ENCODE data around the gene RHCE.
A peak's percentile ranks its signal among the peaks of the same experiment; 100 is the strongest.
"Not testable (repeated sequence)": the region's sequence is repeated elsewhere in the genome, so short reads cannot be mapped to it uniquely, and the experiment has no call there.

RHCE gene

DNA sequence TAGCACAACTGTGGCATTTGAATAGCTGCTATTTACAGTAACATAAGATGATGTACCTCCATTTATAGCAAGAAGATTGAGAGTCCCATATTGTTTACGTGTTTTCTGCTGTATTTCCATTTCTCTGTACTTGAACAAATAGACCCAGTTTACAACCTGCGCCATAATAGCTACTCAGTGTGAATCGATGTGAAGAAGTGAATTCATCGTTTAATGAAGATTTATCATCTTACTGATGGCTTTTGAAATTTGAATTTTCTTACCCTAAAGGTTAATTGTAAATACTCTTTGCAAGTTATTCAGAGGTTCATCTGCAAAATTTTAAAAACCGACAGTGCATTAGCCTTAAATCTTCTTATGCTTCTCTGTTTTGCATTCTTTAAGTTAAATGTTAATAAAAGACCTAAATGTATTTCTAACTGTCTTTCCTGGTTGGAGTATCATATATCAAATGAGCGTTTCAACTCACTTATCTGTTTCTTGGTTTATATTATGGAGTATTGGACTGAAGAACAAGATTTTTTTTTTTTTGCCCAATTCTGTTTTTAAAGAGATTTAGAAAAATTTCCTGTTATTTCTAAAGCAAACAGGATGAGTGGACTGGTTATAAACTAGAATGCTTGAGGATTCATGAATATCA, 12.2 kb upstream of the RHCE start:
- no peak for DNase-seq

DNA sequence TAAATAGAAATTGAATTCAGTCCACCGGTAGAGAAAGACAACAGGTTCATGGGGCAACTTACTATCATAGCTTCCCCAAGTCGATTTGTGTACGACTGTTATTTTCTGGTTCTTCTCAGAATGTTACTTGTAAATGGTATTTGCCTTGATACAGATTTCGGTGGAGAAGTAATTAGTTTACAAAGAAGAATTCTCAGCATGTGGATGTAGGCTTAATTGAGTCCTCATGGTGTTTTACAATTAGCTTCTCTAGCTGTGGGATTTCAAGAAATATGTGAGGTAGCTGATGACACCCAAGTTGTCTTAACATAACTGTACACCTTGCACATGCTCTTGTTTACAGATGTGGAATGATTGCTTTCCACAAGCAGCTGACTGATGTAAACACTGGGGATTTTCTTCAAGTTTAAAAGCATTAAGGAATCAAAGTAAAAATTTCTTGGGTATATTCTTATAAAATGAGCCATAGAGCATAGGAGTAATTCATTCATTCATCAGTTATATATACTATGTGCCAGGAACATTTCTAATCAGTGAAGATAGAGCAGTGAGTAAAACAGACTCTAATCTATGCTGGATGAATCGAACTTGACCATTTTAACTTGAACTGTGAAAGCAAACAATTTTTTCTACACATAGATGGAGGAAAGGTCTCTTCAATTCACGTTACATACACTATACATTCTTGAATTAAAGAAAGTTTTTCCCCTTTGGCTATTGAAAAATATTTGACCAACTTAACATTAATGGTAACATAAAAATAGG, 11.5 kb upstream of the RHCE start:
- no peak for DNase-seq

- DNase-seq, result no peak
These were observed 10.6 kb upstream of the RHCE start for GRCh38 chr1:25430967-25431881.

- peak; percentile 98 for DNase-seq
These were observed 9.7 kb upstream of the RHCE start, which contains the start of gene MACO1 for GRCh38 chr1:25430073-25430966. TSS of gene MACO1 (plus strand) at chr1:25430897. CDS start at chr1:25431099, 202 bp downstream.

DNA sequence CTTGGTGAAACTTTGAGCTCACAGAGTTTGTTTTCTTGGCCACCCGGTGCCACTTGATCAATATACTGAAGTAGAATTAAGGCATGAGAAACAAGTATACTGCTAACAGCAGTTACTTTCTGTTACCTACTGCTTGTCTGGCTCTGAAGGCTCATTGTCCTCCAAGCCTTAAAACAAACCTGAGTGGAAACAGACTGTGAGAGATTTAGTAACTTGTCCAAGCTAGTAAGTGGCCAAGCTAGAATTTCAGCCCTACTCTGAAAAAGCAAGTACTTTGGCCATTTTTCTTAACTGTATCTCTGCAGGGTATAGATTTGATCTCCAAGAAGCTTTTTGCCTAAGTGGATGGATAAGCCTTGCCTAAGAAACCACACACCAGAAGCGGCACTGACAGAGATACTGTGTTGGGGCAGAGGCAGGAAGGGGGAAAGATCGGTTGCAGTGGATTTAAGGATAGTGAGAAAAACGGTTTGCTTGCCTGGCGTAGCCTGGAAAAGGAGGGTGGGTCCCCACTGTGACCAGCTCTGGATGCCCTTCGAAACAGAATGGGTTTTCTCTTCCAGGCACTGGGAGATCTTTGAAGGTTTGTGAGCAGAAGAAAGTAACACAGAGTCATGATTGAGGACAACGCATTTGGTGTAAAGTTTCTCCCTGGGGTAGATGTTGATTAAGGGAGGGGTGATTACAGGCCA, 8.0 kb upstream of the RHCE start:
- no peak for DNase-seq

GRCh38 chr1:25427696-25428095, 7.1 kb upstream of the RHCE start:
- DNase-seq, result no peak

DNA sequence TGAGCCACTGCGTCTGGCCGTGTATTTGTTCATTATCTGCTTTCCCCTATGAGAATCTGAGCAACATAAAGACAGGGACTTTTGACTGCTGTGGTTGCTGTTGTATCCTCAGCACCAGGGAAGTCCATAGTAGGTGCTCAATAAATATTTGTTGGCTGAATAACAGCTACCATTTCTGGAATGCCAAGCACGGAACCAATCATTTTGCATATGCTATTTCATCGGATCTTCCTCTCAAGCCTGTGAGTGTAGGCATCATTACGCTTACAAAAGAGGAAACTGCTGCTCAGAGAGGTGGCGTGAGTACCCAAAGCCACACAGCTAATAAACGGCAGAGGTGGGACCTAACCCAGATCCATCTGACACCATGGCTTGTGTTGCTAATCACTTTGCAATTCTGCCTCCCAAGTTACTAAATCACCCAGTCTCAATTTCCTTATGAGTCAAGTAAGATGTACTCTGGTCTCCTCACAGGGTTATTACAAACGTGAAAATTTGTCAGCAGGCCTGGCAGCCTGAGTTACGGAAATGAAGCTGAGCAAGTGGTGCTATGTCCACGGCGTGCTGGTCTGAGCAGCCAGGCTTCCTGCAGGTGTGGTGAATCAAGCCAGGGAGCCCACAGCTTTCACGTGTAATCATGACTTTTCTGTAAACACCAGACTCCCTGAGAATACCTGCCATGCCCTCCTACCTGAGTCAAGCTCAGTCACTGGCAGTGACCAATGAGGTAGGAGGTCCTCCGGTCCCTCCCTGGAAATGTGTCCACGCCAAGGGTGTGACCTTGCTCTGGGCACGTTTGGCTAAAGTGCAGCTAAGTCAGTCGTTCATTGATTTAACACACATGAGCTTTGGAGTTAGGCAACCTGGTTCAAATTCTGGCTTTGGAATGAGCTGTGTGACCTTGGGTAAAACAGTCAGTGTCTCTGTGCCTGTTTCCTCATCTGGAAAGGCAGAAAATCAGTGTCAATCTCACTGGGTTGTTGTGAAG, 4.8 kb upstream of the RHCE start:
- no peak for DNase-seq

DNA sequence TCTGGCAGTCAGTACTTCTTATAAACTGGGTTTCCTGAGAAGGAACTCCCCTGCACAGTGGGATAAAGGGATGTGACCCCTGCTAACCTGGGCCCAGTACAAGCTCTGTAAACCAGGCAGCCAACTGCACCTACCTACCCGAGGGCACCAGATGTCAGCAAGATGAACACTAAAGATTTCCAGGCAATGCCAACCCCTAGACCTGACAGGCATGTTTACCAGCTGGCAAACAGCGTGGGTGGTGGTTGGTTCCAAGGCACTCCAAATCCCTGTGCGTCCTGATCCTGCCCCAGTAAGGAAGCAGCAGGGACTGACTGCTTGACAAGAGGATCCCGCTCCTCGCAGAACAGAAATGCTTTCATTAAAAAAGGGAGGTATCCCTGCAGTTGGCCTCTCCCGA, 2.6 kb upstream of the RHCE start:
- DNase-seq, result not testable (repeated sequence)

- not testable (repeated sequence) for DNase-seq
These were observed 1.3 kb downstream of the RHCE start for GRCh38 chr1:25419339-25419738.

- not testable (repeated sequence) for DNase-seq
These were observed 3.3 kb downstream of the RHCE start for GRCh38 chr1:25417280-25417679.

GRCh38 chr1:25414578-25414977, 6.0 kb downstream of the RHCE start:
- not testable (repeated sequence) for DNase-seq

- DNase-seq, result not testable (repeated sequence)
These were observed 6.5 kb downstream of the RHCE start for GRCh38 chr1:25414157-25414556.

- not testable (repeated sequence) for DNase-seq
These were observed 7.6 kb downstream of the RHCE start for GRCh38 chr1:25412872-25413623.

DNA sequence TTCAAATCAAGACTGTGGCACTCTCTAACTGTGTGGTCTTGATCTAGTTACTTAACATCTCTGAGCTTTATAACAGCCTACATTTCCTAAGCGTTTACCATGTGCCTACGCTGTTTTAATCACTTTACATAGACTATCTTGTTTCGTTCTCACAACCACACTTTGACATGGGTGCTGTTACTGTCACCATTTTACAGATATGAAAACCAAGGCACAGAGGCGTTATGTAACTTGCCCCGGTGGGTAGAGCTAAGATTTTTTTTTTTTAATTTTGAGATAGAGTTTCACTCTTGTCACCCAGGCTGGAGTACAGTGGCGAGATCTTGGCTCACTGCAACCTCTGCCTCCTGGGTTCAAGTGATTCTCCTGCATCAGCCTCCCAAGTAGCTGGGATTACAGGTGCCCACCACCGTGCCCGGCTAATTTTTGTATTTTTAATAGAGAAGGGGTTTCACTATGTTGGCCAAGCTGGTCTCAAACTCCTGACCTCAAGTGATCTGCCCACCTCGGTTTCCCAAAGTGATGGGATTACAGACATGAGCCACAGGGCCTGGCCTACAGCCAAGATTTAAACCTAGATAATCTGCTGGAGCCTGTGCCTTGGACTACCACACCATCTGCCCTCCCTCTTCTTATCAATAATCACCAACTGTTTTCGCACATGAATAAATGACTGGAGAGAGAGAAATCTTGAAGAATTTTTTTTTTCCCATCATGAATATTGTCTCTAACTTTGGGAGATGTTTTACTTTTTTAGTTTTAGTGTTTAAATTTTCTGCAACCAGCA, 10.8 kb downstream of the RHCE start:
- not testable (repeated sequence) for DNase-seq

DNA sequence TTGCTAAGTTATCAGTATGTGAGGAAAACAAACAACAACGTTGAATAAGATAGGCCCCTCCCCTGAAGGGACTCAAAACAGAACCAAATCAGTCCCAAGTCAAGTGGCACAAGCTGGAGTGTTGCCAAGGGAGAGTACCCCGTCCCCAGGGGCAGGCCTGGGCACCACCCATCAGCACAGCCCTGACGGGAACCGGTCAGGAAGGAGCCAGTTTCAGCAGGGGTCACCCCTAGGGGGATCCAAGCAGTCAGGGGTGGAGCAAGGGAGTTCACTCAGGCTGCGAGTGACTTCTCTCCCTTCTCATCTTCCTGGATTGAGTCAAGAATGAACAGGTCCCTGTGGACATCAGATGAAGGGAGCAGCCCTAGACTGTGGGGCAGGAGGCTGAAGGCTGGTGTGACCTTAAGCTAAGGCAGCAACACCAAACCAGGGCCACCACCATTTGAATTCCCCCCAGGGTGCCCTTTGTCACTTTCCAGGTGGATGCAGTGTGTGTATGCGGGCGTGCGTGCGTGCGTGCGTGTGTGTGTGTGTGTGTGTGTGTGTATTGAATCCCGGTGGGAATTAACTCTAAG, 14.8 kb downstream of the RHCE start:
- not testable (repeated sequence) for DNase-seq

GRCh38 chr1:25402947-25403803, 17.4 kb downstream of the RHCE start:
- DNase-seq, result peak; percentile 15

DNA sequence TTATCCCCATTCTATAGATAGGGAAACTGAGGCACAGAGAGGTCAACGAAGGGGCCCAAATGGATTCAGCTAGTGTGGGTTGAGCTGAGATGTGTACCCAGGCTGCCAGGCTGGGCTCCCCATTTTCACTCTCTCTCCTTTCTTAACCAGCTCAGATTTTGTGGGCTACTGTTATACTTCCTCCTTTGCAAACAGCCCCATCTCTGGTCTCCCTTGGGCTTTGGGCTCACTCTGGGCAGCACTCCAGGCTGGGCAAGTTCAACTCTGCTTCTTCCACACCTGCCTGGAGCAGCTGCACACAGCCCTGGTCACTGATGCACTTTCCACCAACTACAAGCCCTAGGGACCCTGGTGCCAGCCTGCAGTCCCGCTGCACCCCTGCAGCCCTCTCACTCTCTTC, 22.5 kb downstream of the RHCE start:
- not testable (repeated sequence) for DNase-seq

Measured in CD4-positive, alpha-beta T cell treated with Interleukin-17A for 1 hour (primary cell).